ENCODE data around the gene OR2F1.

DNA sequence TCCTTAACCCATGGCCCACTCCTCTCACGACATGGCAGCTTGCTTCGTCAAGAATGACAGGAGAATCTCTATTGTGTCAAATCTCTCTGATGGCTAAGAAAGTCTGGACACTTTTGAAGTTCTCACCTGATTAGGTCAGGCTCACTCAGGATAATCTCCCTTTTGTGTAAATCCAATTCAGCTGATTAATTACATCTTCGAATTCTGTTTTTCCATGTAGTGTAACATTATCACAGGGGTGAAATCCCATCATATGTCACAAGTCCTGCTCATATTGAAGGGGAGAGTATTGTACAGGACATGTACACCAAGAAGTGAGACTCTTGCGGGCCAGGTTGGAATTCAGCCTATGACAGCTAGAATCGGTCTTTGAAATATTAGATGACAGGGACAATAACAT lies 29.3 kb downstream of the OR2F1 start:
- TF ChIP-seq, protein P1, sequence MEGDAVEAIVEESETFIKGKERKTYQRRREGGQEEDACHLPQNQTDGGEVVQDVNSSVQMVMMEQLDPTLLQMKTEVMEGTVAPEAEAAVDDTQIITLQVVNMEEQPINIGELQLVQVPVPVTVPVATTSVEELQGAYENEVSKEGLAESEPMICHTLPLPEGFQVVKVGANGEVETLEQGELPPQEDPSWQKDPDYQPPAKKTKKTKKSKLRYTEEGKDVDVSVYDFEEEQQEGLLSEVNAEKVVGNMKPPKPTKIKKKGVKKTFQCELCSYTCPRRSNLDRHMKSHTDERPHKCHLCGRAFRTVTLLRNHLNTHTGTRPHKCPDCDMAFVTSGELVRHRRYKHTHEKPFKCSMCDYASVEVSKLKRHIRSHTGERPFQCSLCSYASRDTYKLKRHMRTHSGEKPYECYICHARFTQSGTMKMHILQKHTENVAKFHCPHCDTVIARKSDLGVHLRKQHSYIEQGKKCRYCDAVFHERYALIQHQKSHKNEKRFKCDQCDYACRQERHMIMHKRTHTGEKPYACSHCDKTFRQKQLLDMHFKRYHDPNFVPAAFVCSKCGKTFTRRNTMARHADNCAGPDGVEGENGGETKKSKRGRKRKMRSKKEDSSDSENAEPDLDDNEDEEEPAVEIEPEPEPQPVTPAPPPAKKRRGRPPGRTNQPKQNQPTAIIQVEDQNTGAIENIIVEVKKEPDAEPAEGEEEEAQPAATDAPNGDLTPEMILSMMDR (IDR thresholded peaks at IDR 0.05): no peak
- TF ChIP-seq POLR2A (IDR thresholded peaks at IDR 0.05): no peak
